HepG2 (cell line): Measurements from ENCODE around the gene PLCB1. TPM values are rescaled to one million over a fixed set of nuclear protein-coding genes. Genes with fewer than 3 reads are reported as not detected.
A peak's percentile ranks its signal among the peaks of the same experiment; 100 is the strongest.

ENCODE experiments used
- ATAC-seq: fragments of 200-7000 bp; cut with Tn5 transposase; 3 replicates; pipeline ENCODE4 v1.9.1; 2020; ENCODE audit warnings: mild to moderate bottlenecking, moderate library complexity
- BruUV-seq: library from RNA; stranded (reverse); fragments of 400-500 nt; replicated peaks from 2 replicates; lab custom pipeline; 2021; lab: Mats Ljungman, UMichigan
- CTCF ChIA-PET: fragments of 300-600 bp; formaldehyde crosslinking; extraction: SDS; loops from one replicate; lab custom pipeline; 2021; ENCODE audit warnings: low total read pairs, inconsistent platforms, low intra/inter-chr PET ratio; lab: Yijun Ruan, JAX
- POLR2A ChIA-PET: fragments of 350-600 bp; sonication (Branson Sonifier 250); formaldehyde crosslinking; loops from one replicate; lab custom pipeline; 2020; ENCODE audit warnings: antibody characterized with exemption, inconsistent platforms; lab: Yijun Ruan, JAX
- DNase-seq: peaks from one replicate; pipeline ENCODE4 v3.0.0-alpha.2; 2015; ENCODE audit warnings: low spot score
- FAIRE-seq: peaks from 3 replicates; lab custom pipeline; 2011; peaks lifted over from hg19 to GRCh38; lab: Jason Lieb, UNC
- H2AFZ ChIP-seq: one replicate; pipeline ENCODE4 v1.6.1; 2011; ENCODE audit warnings: low read length, inconsistent platforms
- H3K27ac ChIP-seq: fragments of 300-600 bp; 3 replicates; pipeline ENCODE4 v1.8.0; 2011; ENCODE audit warnings: mixed run types, mild to moderate bottlenecking, mixed read lengths, low read length, inconsistent platforms; ENCODE audit not compliant: insufficient read depth; ENCODE audit errors: extremely low read length
- H3K27me3 ChIP-seq, 2 experiments: fragments of 200-600 bp in 1 of 2; 2 replicates in 1 of 2; 3 replicates in 1 of 2; pipeline versions ENCODE4 v1.6.0 to v1.8.0; 2011; ENCODE audit warnings: low read length in 2 of 2, mild to moderate bottlenecking in 2 of 2, moderate library complexity in 2 of 2, inconsistent platforms in 1 of 2; ENCODE audit not compliant: insufficient read depth in 2 of 2, control insufficient read depth in 1 of 2
- H3K36me3 ChIP-seq, 2 experiments: fragments of 200-600 bp in 1 of 2; replicated peaks in 1 of 2; 2 replicates in 1 of 2; 3 replicates in 1 of 2; pipeline versions ENCODE4 v1.5.1 to v1.8.0; 2011; ENCODE audit warnings: low read length in 2 of 2, inconsistent platforms in 1 of 2; ENCODE audit not compliant: insufficient read depth in 2 of 2, control insufficient read depth in 1 of 2
- H3K4me1 ChIP-seq: 2 replicates; pipeline ENCODE4 v1.5.1; 2012; ENCODE audit warnings: low read length, inconsistent platforms; ENCODE audit not compliant: insufficient read depth
- H3K4me2 ChIP-seq: 2 replicates; pipeline ENCODE4 v1.6.0; 2011; ENCODE audit warnings: low read depth, low read length, inconsistent platforms
- H3K4me3 ChIP-seq, 3 experiments: fragments of 200-600 bp in 1 of 3; sonication (generic), shearing (Covaris generic) in 1 of 3; replicated peaks in 1 of 3; 2 replicates each; pipeline ENCODE4 v1.5.1; 2011 to 2016; ENCODE audit warnings: low read length in 3 of 3, inconsistent platforms in 2 of 3, low read depth in 2 of 3, mild to moderate bottlenecking in 2 of 3, control low read depth in 1 of 3, mixed read lengths in 1 of 3; ENCODE audit not compliant: insufficient read depth in 1 of 3
- H3K79me2 ChIP-seq: one replicate; pipeline ENCODE4 v1.6.1; 2011; ENCODE audit warnings: low read length, inconsistent platforms; ENCODE audit not compliant: insufficient read depth
- H3K9ac ChIP-seq: 2 replicates; pipeline ENCODE4 v1.6.0; 2011; ENCODE audit warnings: mild to moderate bottlenecking, low read depth, low read length, inconsistent platforms; ENCODE audit not compliant: insufficient read depth
- H3K9me3 ChIP-seq: 2 replicates; pipeline ENCODE4 v1.5.1; 2012; ENCODE audit warnings: mild to moderate bottlenecking, low read length
- H4K20me1 ChIP-seq: 2 replicates; pipeline ENCODE4 v1.6.0; 2011; ENCODE audit warnings: inconsistent platforms, mild to moderate bottlenecking, low read length, moderate library complexity; ENCODE audit not compliant: insufficient read depth
- AHR ChIP-seq: IDR thresholded peaks from 2 replicates; pipeline ENCODE4 v1.6.1; 2018; ENCODE audit warnings: missing genetic modification reagents, missing compliant biosample characterization
- BRCA1 ChIP-seq: sonication (generic); formaldehyde crosslinking; IDR thresholded peaks from 2 replicates; pipeline ENCODE4 v1.4.0; 2020; ENCODE audit warnings: missing genetic modification reagents
- DMAP1 ChIP-seq: IDR thresholded peaks from 2 replicates; pipeline ENCODE4 v1.6.1; 2016
- DPF2 ChIP-seq: sonication (generic); formaldehyde crosslinking; IDR thresholded peaks from 2 replicates; pipeline ENCODE4 v1.4.0; 2020; ENCODE audit warnings: mild to moderate bottlenecking, low read depth, missing genetic modification reagents, borderline replicate concordance
- ELK4 ChIP-seq: sonication (generic); formaldehyde crosslinking; IDR thresholded peaks from 2 replicates; pipeline ENCODE4 v1.9.0; 2021; ENCODE audit warnings: missing genetic modification reagents, borderline replicate concordance
- KDM5A ChIP-seq: fragments of 200-600 bp; sonication (generic); IDR thresholded peaks from 2 replicates; pipeline ENCODE4 v1.7.0; 2018; ENCODE audit warnings: antibody characterized with exemption, mild to moderate bottlenecking, low read length, borderline replicate concordance
- MYPOP ChIP-seq: sonication (generic); formaldehyde crosslinking; IDR thresholded peaks from 2 replicates; pipeline ENCODE4 v1.8.1; 2023; ENCODE audit warnings: mild to moderate bottlenecking, moderate library complexity, missing genetic modification reagents
- NKX3-1 ChIP-seq: sonication (generic); formaldehyde crosslinking; IDR thresholded peaks from 2 replicates; pipeline ENCODE4 v1.5.0; 2020; ENCODE audit warnings: missing genetic modification reagents
- NR2F2 ChIP-seq: IDR thresholded peaks from 2 replicates; pipeline ENCODE4 v1.6.1; 2012; ENCODE audit warnings: low read depth, inconsistent platforms, borderline replicate concordance
- RBM22 ChIP-seq: fragments of 200-400 bp; formaldehyde crosslinking; optimal IDR thresholded peaks from 2 replicates; pipeline ENCODE3; 2017; ENCODE audit warnings: mild to moderate bottlenecking, low read length, moderate library complexity
- RFX5 ChIP-seq: IDR thresholded peaks from 2 replicates; pipeline ENCODE4 v1.6.1; 2011; ENCODE audit warnings: low read depth, low read length, improper control_type of control experiment
- ZNF20 ChIP-seq: sonication (generic); formaldehyde crosslinking; IDR thresholded peaks from 2 replicates; pipeline ENCODE4 v1.4.0; 2020; ENCODE audit warnings: mild to moderate bottlenecking, moderate library complexity, missing genetic modification reagents
- ZNF230 ChIP-seq: sonication (generic); formaldehyde crosslinking; IDR thresholded peaks from 2 replicates; pipeline ENCODE4 v1.4.0; 2020; ENCODE audit warnings: mild to moderate bottlenecking, missing genetic modification reagents
- ZNF281 ChIP-seq: sonication (generic); formaldehyde crosslinking; IDR thresholded peaks from 2 replicates; pipeline ENCODE4 v1.4.0; 2020; ENCODE audit warnings: missing genetic modification reagents, borderline replicate concordance
- ZNF33B ChIP-seq: sonication (generic); formaldehyde crosslinking; IDR thresholded peaks from 2 replicates; pipeline ENCODE4 v1.5.1; 2020; ENCODE audit warnings: mild to moderate bottlenecking, missing genetic modification reagents
- ZNF570 ChIP-seq: sonication (generic); formaldehyde crosslinking; IDR thresholded peaks from 2 replicates; pipeline ENCODE4 v1.4.0; 2020; ENCODE audit warnings: mild to moderate bottlenecking, missing genetic modification reagents, borderline replicate concordance
- ZNF619 ChIP-seq: sonication (generic); formaldehyde crosslinking; IDR thresholded peaks from 2 replicates; pipeline ENCODE4 v1.4.0; 2020; ENCODE audit warnings: mild to moderate bottlenecking, missing genetic modification reagents
- ZNF629 ChIP-seq: sonication (generic); formaldehyde crosslinking; conservative IDR thresholded peaks from 2 replicates; pipeline ENCODE4 v1.5.0; 2020; ENCODE audit warnings: missing genetic modification reagents
- ZNF761 ChIP-seq: sonication (generic); formaldehyde crosslinking; conservative IDR thresholded peaks from 2 replicates; pipeline ENCODE4 v1.4.0; 2020; ENCODE audit warnings: mild to moderate bottlenecking, missing genetic modification reagents
- WGBS: methylation state at CpG from one replicate; pipeline ENCODE4 v1.1.6; 2017; ENCODE audit warnings: low lambda C conversion rate; 5-methylcytosine and 5-hydroxymethylcytosine counted together
- in situ Hi-C: cut with HindIII; loops from 2 replicates; pipeline ENCODE4 v1.10.0; 2017; ENCODE audit warnings: low pct_unique_long_range_greater_than_20kb; ENCODE audit not compliant: extremely low pct_ligation_motif_present
- intact Hi-C: fragments of 100-400 bp; cut with micrococcal nuclease; formaldehyde crosslinking; loops from one replicate; pipeline ENCODE4 v1.10.0; 2022; ENCODE audit not compliant: unreplicated experiment
- polyA plus RNA-seq, 8 experiments: library from polyadenylated mRNA; depleted of rRNA in 3 of 8; stranded (reverse) in 7 of 8; unstranded in 1 of 8; fragments of >200 nt; fragmentation: Illumina TruSeq in 4 of 8; extraction: Trizol in 4 of 8; gene quantifications; 2 replicates each; pipeline versions ENCODE4 v1.2.1 to v1.2.3, GENCODE V29; 2011 to 2016; ENCODE audit warnings: low read depth in 4 of 8, missing spikeins in 1 of 8, mixed read lengths in 1 of 8; ENCODE audit not compliant: insufficient read depth in 1 of 8
- total RNA-seq, 5 experiments: library from RNA; depleted of rRNA; stranded (reverse); fragments of >200 nt; fragmentation: Illumina TruSeq; extraction: Trizol; gene quantifications; 2 replicates each; pipeline ENCODE4 v1.2.3, GENCODE V29; 2016; ENCODE audit warnings: low read depth in 1 of 5
- TF ChIP-seq, protein P1 (sequence below): IDR thresholded peaks from 2 replicates; pipeline ENCODE4 v1.6.1; 2016; ENCODE audit warnings: missing compliant biosample characterization, missing genetic modification reagents, borderline replicate concordance

PLCB1 gene
- total and polyA plus RNA-seq, 2 of the 13 experiments (the other 11 are each of a cell fraction or from before 2014, with no cell fraction given) = 42.4 to 55.9 TPM

- FAIRE-seq (no peak), ATAC-seq (no peak), DNase-seq (no peak)
- BruUV-seq = no TSS peak
- ChIA-PET POLR2A (no interaction called here), CTCF (no interaction called here)
- intact Hi-C loops (no loop called here), in situ Hi-C loops (no loop called here)
- no peak overlapping the region for H3K4me3 ChIP-seq
- H2AFZ ChIP-seq = no peak overlapping the region
- H3K27ac ChIP-seq = no peak overlapping the region
- 98% methylated on average over 6 of the region's 6 CpGs for WGBS
- peaks cover 34% of the 10 kb centered on the region for H3K4me1 ChIP-seq
- no peak overlapping the region for H3K9ac ChIP-seq
- no peaks in the 10 kb centered on the region for H4K20me1 ChIP-seq
- no peaks in the 10 kb centered on the region for H3K9me3 ChIP-seq
- H3K27me3 ChIP-seq = no peaks in the 10 kb centered on the region
- H3K36me3 ChIP-seq = peaks cover 0 to 3% of the 10 kb centered on the region in 2 experiments; a peak in 3 of 5 replicates
- H3K4me2 ChIP-seq = no peak overlapping the region
- no peaks in the 10 kb centered on the region for H3K79me2 ChIP-seq
- TF ChIP-seq ZNF281 (CRISPR knock-in tag) = no peak
- TF ChIP-seq BRCA1 (CRISPR knock-in tag) = no peak
- TF ChIP-seq DMAP1 = no peak
- TF ChIP-seq ZNF619 (CRISPR knock-in tag) = 0 out of 2 replicates have a peak, but pooled peaks have one; percentile 51
- TF ChIP-seq ZNF230 (CRISPR knock-in tag) = no peak
- no peak for TF ChIP-seq ZNF570 (CRISPR knock-in tag)
- no peak for TF ChIP-seq NKX3-1 (CRISPR knock-in tag)
- no peak for TF ChIP-seq ZNF761 (CRISPR knock-in tag)
- TF ChIP-seq MYPOP (CRISPR knock-in tag) = no peak
- TF ChIP-seq RBM22 = peak; percentile 66
- no peak for TF ChIP-seq NR2F2
- TF ChIP-seq KDM5A = no peak
- no peak for TF ChIP-seq AHR (CRISPR knock-in tag)
- TF ChIP-seq, protein P1, sequence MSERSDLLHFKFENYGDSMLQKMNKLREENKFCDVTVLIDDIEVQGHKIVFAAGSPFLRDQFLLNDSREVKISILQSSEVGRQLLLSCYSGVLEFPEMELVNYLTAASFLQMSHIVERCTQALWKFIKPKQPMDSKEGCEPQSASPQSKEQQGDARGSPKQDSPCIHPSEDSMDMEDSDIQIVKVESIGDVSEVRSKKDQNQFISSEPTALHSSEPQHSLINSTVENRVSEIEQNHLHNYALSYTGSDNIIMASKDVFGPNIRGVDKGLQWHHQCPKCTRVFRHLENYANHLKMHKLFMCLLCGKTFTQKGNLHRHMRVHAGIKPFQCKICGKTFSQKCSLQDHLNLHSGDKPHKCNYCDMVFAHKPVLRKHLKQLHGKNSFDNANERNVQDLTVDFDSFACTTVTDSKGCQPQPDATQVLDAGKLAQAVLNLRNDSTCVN (CRISPR knock-in tag) = no peak
- peak; percentile 86 for TF ChIP-seq ZNF629 (CRISPR knock-in tag)
- TF ChIP-seq RFX5 = no peak
- no peak for TF ChIP-seq DPF2 (CRISPR knock-in tag)
- 0 out of 2 replicates have a peak, but pooled peaks have one; percentile 27 for TF ChIP-seq ZNF33B (CRISPR knock-in tag)
- TF ChIP-seq ELK4 (CRISPR knock-in tag) = no peak
- TF ChIP-seq ZNF20 (CRISPR knock-in tag) = no peak
These were observed 673.8 kb downstream of the PLCB1 start for GRCh38 chr20:8805737-8806442.
